HepG2 (cell line): Measurements from ENCODE around the gene MT4. TPM values are rescaled to one million over a fixed set of nuclear protein-coding genes. Genes with fewer than 3 reads are reported as not detected.

ENCODE experiments used
- ATAC-seq: fragments of 200-7000 bp; cut with Tn5 transposase; 3 replicates; pipeline ENCODE4 v1.9.1; 2020; ENCODE audit warnings: mild to moderate bottlenecking, moderate library complexity
- BruUV-seq: library from RNA; stranded (reverse); fragments of 400-500 nt; replicated peaks from 2 replicates; lab custom pipeline; 2021; lab: Mats Ljungman, UMichigan
- CTCF ChIA-PET: fragments of 300-600 bp; formaldehyde crosslinking; extraction: SDS; loops from one replicate; lab custom pipeline; 2021; ENCODE audit warnings: low total read pairs, inconsistent platforms, low intra/inter-chr PET ratio; lab: Yijun Ruan, JAX
- POLR2A ChIA-PET: fragments of 350-600 bp; sonication (Branson Sonifier 250); formaldehyde crosslinking; loops from one replicate; lab custom pipeline; 2020; ENCODE audit warnings: antibody characterized with exemption, inconsistent platforms; lab: Yijun Ruan, JAX
- DNase-seq: peaks from one replicate; pipeline ENCODE4 v3.0.0-alpha.2; 2015; ENCODE audit warnings: low spot score
- FAIRE-seq: peaks from 3 replicates; lab custom pipeline; 2011; peaks lifted over from hg19 to GRCh38; lab: Jason Lieb, UNC
- H2AFZ ChIP-seq: one replicate; pipeline ENCODE4 v1.6.1; 2011; ENCODE audit warnings: low read length, inconsistent platforms
- H3K27ac ChIP-seq: fragments of 300-600 bp; 3 replicates; pipeline ENCODE4 v1.8.0; 2011; ENCODE audit warnings: mixed run types, mild to moderate bottlenecking, mixed read lengths, low read length, inconsistent platforms; ENCODE audit not compliant: insufficient read depth; ENCODE audit errors: extremely low read length
- H3K27me3 ChIP-seq, 2 experiments: fragments of 200-600 bp in 1 of 2; 2 replicates in 1 of 2; 3 replicates in 1 of 2; pipeline versions ENCODE4 v1.6.0 to v1.8.0; 2011; ENCODE audit warnings: low read length in 2 of 2, mild to moderate bottlenecking in 2 of 2, moderate library complexity in 2 of 2, inconsistent platforms in 1 of 2; ENCODE audit not compliant: insufficient read depth in 2 of 2, control insufficient read depth in 1 of 2
- H3K36me3 ChIP-seq, 2 experiments: fragments of 200-600 bp in 1 of 2; replicated peaks in 1 of 2; 2 replicates in 1 of 2; 3 replicates in 1 of 2; pipeline versions ENCODE4 v1.5.1 to v1.8.0; 2011; ENCODE audit warnings: low read length in 2 of 2, inconsistent platforms in 1 of 2; ENCODE audit not compliant: insufficient read depth in 2 of 2, control insufficient read depth in 1 of 2
- H3K4me1 ChIP-seq: 2 replicates; pipeline ENCODE4 v1.5.1; 2012; ENCODE audit warnings: low read length, inconsistent platforms; ENCODE audit not compliant: insufficient read depth
- H3K4me2 ChIP-seq: 2 replicates; pipeline ENCODE4 v1.6.0; 2011; ENCODE audit warnings: low read depth, low read length, inconsistent platforms
- H3K4me3 ChIP-seq, 3 experiments: fragments of 200-600 bp in 1 of 3; sonication (generic), shearing (Covaris generic) in 1 of 3; replicated peaks in 1 of 3; 2 replicates each; pipeline ENCODE4 v1.5.1; 2011 to 2016; ENCODE audit warnings: low read length in 3 of 3, inconsistent platforms in 2 of 3, low read depth in 2 of 3, mild to moderate bottlenecking in 2 of 3, control low read depth in 1 of 3, mixed read lengths in 1 of 3; ENCODE audit not compliant: insufficient read depth in 1 of 3
- H3K79me2 ChIP-seq: one replicate; pipeline ENCODE4 v1.6.1; 2011; ENCODE audit warnings: low read length, inconsistent platforms; ENCODE audit not compliant: insufficient read depth
- H3K9ac ChIP-seq: 2 replicates; pipeline ENCODE4 v1.6.0; 2011; ENCODE audit warnings: mild to moderate bottlenecking, low read depth, low read length, inconsistent platforms; ENCODE audit not compliant: insufficient read depth
- H3K9me3 ChIP-seq: 2 replicates; pipeline ENCODE4 v1.5.1; 2012; ENCODE audit warnings: mild to moderate bottlenecking, low read length
- H4K20me1 ChIP-seq: 2 replicates; pipeline ENCODE4 v1.6.0; 2011; ENCODE audit warnings: inconsistent platforms, mild to moderate bottlenecking, low read length, moderate library complexity; ENCODE audit not compliant: insufficient read depth
- ARID5B ChIP-seq: IDR thresholded peaks from 2 replicates; pipeline ENCODE4 v1.4.0; 2020; ENCODE audit warnings: mild to moderate bottlenecking, missing genetic modification reagents
- CC2D1A ChIP-seq: sonication (generic); formaldehyde crosslinking; IDR thresholded peaks from 2 replicates; pipeline ENCODE4 v1.8.1; 2023; ENCODE audit warnings: mild to moderate bottlenecking, missing genetic modification reagents
- HOXA3 ChIP-seq: sonication (generic); formaldehyde crosslinking; IDR thresholded peaks from 2 replicates; pipeline ENCODE4 v1.5.0; 2020; ENCODE audit warnings: missing genetic modification reagents
- MAF1 ChIP-seq: sonication (generic); formaldehyde crosslinking; IDR thresholded peaks from 2 replicates; pipeline ENCODE4 v1.5.0; 2020; ENCODE audit warnings: missing genetic modification reagents, borderline replicate concordance
- MLLT10 ChIP-seq: sonication (generic); formaldehyde crosslinking; IDR thresholded peaks from 2 replicates; pipeline ENCODE4 v1.4.0; 2020; ENCODE audit warnings: missing genetic modification reagents
- NCOR1 ChIP-seq: fragments of 200-600 bp; sonication (generic); IDR thresholded peaks from 2 replicates; pipeline ENCODE4 v1.7.0; 2017; ENCODE audit warnings: antibody characterized with exemption, low read length, borderline replicate concordance
- POLR2AphosphoS5 ChIP-seq: IDR thresholded peaks from 2 replicates; pipeline ENCODE4 v1.6.1; 2012; ENCODE audit warnings: low read depth, low read length
- REXO4 ChIP-seq: sonication (generic); formaldehyde crosslinking; IDR thresholded peaks from 2 replicates; pipeline ENCODE4 v1.8.0; 2022; ENCODE audit warnings: missing genetic modification reagents, mild to moderate bottlenecking, borderline replicate concordance
- SIX4 ChIP-seq: sonication (generic); formaldehyde crosslinking; IDR thresholded peaks from 2 replicates; pipeline ENCODE4 v1.4.0; 2020; ENCODE audit warnings: missing genetic modification reagents
- TAF1 ChIP-seq: sonication (generic); formaldehyde crosslinking; IDR thresholded peaks from 2 replicates; pipeline ENCODE4 v1.4.0; 2020; ENCODE audit warnings: missing genetic modification reagents
- ZNF121 ChIP-seq: sonication (generic); formaldehyde crosslinking; IDR thresholded peaks from 2 replicates; pipeline ENCODE4 v1.5.0; 2020; ENCODE audit warnings: mild to moderate bottlenecking, missing genetic modification reagents
- ZNF512B ChIP-seq: sonication (generic); formaldehyde crosslinking; IDR thresholded peaks from 2 replicates; pipeline ENCODE4 v1.5.1; 2020; ENCODE audit warnings: missing genetic modification reagents, mild to moderate bottlenecking, borderline replicate concordance
- ZNF713 ChIP-seq: sonication (generic); formaldehyde crosslinking; IDR thresholded peaks from 2 replicates; pipeline ENCODE4 v1.4.0; 2020; ENCODE audit warnings: mild to moderate bottlenecking, missing genetic modification reagents
- WGBS: methylation state at CpG from one replicate; pipeline ENCODE4 v1.1.6; 2017; ENCODE audit warnings: low lambda C conversion rate; 5-methylcytosine and 5-hydroxymethylcytosine counted together
- in situ Hi-C: cut with HindIII; loops from 2 replicates; pipeline ENCODE4 v1.10.0; 2017; ENCODE audit warnings: low pct_unique_long_range_greater_than_20kb; ENCODE audit not compliant: extremely low pct_ligation_motif_present
- intact Hi-C: fragments of 100-400 bp; cut with micrococcal nuclease; formaldehyde crosslinking; loops from one replicate; pipeline ENCODE4 v1.10.0; 2022; ENCODE audit not compliant: unreplicated experiment
- polyA plus RNA-seq, 8 experiments: library from polyadenylated mRNA; depleted of rRNA in 3 of 8; stranded (reverse) in 7 of 8; unstranded in 1 of 8; fragments of >200 nt; fragmentation: Illumina TruSeq in 4 of 8; extraction: Trizol in 4 of 8; gene quantifications; 2 replicates each; pipeline versions ENCODE4 v1.2.1 to v1.2.3, GENCODE V29; 2011 to 2016; ENCODE audit warnings: low read depth in 4 of 8, missing spikeins in 1 of 8, mixed read lengths in 1 of 8; ENCODE audit not compliant: insufficient read depth in 1 of 8
- total RNA-seq, 5 experiments: library from RNA; depleted of rRNA; stranded (reverse); fragments of >200 nt; fragmentation: Illumina TruSeq; extraction: Trizol; gene quantifications; 2 replicates each; pipeline ENCODE4 v1.2.3, GENCODE V29; 2016; ENCODE audit warnings: low read depth in 1 of 5

MT4 gene
- total and polyA plus RNA-seq, 2 of the 13 experiments (the other 11 are each of a cell fraction or from before 2014, with no cell fraction given) = not detected

- TF ChIP-seq ARID5B (peak; percentile 43; the same call in 1 of the 2 replicates), MAF1 (0 out of 2 replicates have a peak, but pooled peaks have one; percentile 52), NCOR1 (peak; percentile 66; the same call in 1 of the 2 replicates), ZNF121 (CRISPR knock-in tag) (no peak)
- TF ChIP-seq, all 625 proteins: peak for 97
These were observed 41.7 kb downstream of the MT4 start (continued) for GRCh38 chr16:56606476-56607108.

- POLR2A ChIA-PET = interaction anchor here (0.7 to 3.4 kb wide), 21 partner anchors 11 to 765 kb away, joined by 3 to 39 read pairs (median 4); partner anchors contain the start of genes CX3CL1, HERPUD1, MT1E and MT1G
- Histone ChIP-seq H3K4me1 (peaks cover 72% of the 10 kb centered on the region), H3K36me3 (no peaks in the 10 kb centered on the region), H3K4me3 (peak overlapping the region; percentile 75 to 84 (median 78)), H3K27me3 (peaks cover 0 to under 1% of the 10 kb centered on the region in 2 experiments; a peak in 1 of 5 replicates), H2AFZ (no peak overlapping the region), H3K79me2 (no peaks in the 10 kb centered on the region), H3K9ac (peak overlapping the region; percentile 79), H3K27ac (peak overlapping the region; percentile 93), H3K9me3 (no peaks in the 10 kb centered on the region), H3K4me2 (peak overlapping the region; percentile 91), H4K20me1 (no peaks in the 10 kb centered on the region)
- ATAC-seq (peak; percentile 57), DNase-seq (no peak), FAIRE-seq (no peak)
- WGBS = 4% methylated on average over 14 of the region's 14 CpGs
- intact Hi-C loops = loop anchor here (1.0 to 10.0 kb wide), 3 partner anchors 48 to 258 kb away; partner anchors contain the start of genes MT1B, MT1F and SLC12A3
- BruUV-seq = no TSS peak
- CTCF ChIA-PET = no interaction called here
- in situ Hi-C loops = no loop called here
- TF ChIP-seq HOXA3 (CRISPR knock-in tag) (peak; percentile 84; the same call in 1 of the 2 replicates), POLR2AphosphoS5 (peak; percentile 79), SIX4 (CRISPR knock-in tag) (no peak), REXO4 (CRISPR knock-in tag) (peak; percentile 86; the same call in 1 of the 2 replicates), ZNF713 (CRISPR knock-in tag) (no peak), CC2D1A (no peak), TAF1 (CRISPR knock-in tag) (peak; percentile 76), MLLT10 (CRISPR knock-in tag) (no peak), ZNF512B (CRISPR knock-in tag) (no peak)
These were observed 42.3 kb downstream of the MT4 start for GRCh38 chr16:56607109-56607618.
